GM12878 (cell line): Measurements from ENCODE around the gene POFUT1. TPM values are rescaled to one million over a fixed set of nuclear protein-coding genes. Genes with fewer than 3 reads are reported as not detected.

Source experiments
- ATAC-seq: fragments of 200-7000 bp; cut with Tn5 transposase; 3 replicates; pipeline ENCODE4 v1.9.1; 2020; ENCODE audit warnings: mild to moderate bottlenecking, moderate library complexity
- BruUV-seq: library from RNA; stranded (reverse); fragments of 400-500 nt; replicated peaks from 2 replicates; lab custom pipeline; 2021; lab: Mats Ljungman, UMichigan
- CTCF ChIA-PET: fragments of 300-600 bp; sonication (Branson Sonifier 250); formaldehyde crosslinking; extraction: SDS; loops from one replicate; lab custom pipeline; 2021; ENCODE audit warnings: inconsistent platforms; lab: Yijun Ruan, JAX
- POLR2A ChIA-PET: fragments of 350-600 bp; formaldehyde crosslinking; extraction: SDS; loops from one replicate; lab custom pipeline; 2021; ENCODE audit warnings: inconsistent platforms; lab: Charles Lee
- RAD21 ChIA-PET: fragments of 300-600 bp; sonication (Branson Sonifier 250); formaldehyde crosslinking; loops from one replicate; lab custom pipeline; 2023; ENCODE audit warnings: antibody characterized with exemption; ENCODE audit not compliant: unreplicated experiment; lab: Charles Lee
- SMC1A ChIA-PET: fragments of 300-600 bp; sonication (Branson Sonifier 250); formaldehyde crosslinking; loops from one replicate; lab custom pipeline; 2023; ENCODE audit not compliant: unreplicated experiment, uncharacterized antibody; lab: Charles Lee
- DNase-seq: peaks from one replicate; pipeline ENCODE4 v3.0.0-alpha.2; 2011; ENCODE audit warnings: low read depth, low spot score
- FAIRE-seq: peaks from 3 replicates; lab custom pipeline; 2011; peaks lifted over from hg19 to GRCh38; lab: Jason Lieb, UNC
- H2AFZ ChIP-seq: 2 replicates; pipeline ENCODE4 v1.6.0; 2011; ENCODE audit warnings: low read depth, low read length, control low read depth; ENCODE audit not compliant: control insufficient read depth
- H3K27ac ChIP-seq: 2 replicates; pipeline ENCODE4 v1.5.1; 2011; ENCODE audit warnings: control low read depth; ENCODE audit not compliant: control insufficient read depth, insufficient read depth
- H3K27me3 ChIP-seq, 2 experiments: replicated peaks in 1 of 2; 2 replicates each; pipeline versions ENCODE4 v1.6.0 to v1.6.1; 2011; ENCODE audit warnings: low read length in 1 of 2; ENCODE audit not compliant: control insufficient read depth in 2 of 2, insufficient read depth in 2 of 2
- H3K36me3 ChIP-seq, 2 experiments: 2 replicates each; pipeline ENCODE4 v1.5.1; 2011; ENCODE audit warnings: low read length in 1 of 2; ENCODE audit not compliant: control insufficient read depth in 2 of 2, insufficient read depth in 2 of 2
- H3K4me1 ChIP-seq: 2 replicates; pipeline ENCODE4 v1.6.1; 2011; ENCODE audit warnings: mild to moderate bottlenecking, low read length, moderate library complexity, mixed read lengths; ENCODE audit not compliant: control insufficient read depth, insufficient read depth
- H3K4me2 ChIP-seq: 2 replicates; pipeline ENCODE4 v1.6.0; 2011; ENCODE audit warnings: control low read depth; ENCODE audit not compliant: control insufficient read depth, insufficient read depth
- H3K4me3 ChIP-seq: fragments of 200-600 bp; sonication (generic); 2 replicates; pipeline ENCODE4 v1.5.1; 2016
- H3K79me2 ChIP-seq: 2 replicates; pipeline ENCODE4 v1.6.0; 2011; ENCODE audit warnings: low read length; ENCODE audit not compliant: control insufficient read depth, insufficient read depth
- H3K9ac ChIP-seq: 2 replicates; pipeline ENCODE4 v1.8.0; 2011; ENCODE audit warnings: low read length, control low read depth, mixed read lengths; ENCODE audit not compliant: control insufficient read depth, insufficient read depth
- H3K9me3 ChIP-seq: replicated peaks from 3 replicates; pipeline ENCODE4 v1.5.1; 2011; ENCODE audit warnings: mild to moderate bottlenecking, low read length; ENCODE audit not compliant: control insufficient read depth, insufficient read depth
- H4K20me1 ChIP-seq: 2 replicates; pipeline ENCODE4 v1.6.0; 2011; ENCODE audit not compliant: control insufficient read depth, insufficient read depth
- BCLAF1 ChIP-seq: fragments of 450-650 bp; IDR thresholded peaks from 2 replicates; pipeline ENCODE4 v1.6.1; 2017; ENCODE audit warnings: antibody characterized with exemption, mild to moderate bottlenecking, moderate library complexity
- IKZF1 ChIP-seq: fragments of 450-650 bp; conservative IDR thresholded peaks from 2 replicates; pipeline ENCODE4 v1.6.1; 2017; ENCODE audit warnings: antibody characterized with exemption, mild to moderate bottlenecking
- KLF5 ChIP-seq: fragments of 450-650 bp; IDR thresholded peaks from 2 replicates; pipeline ENCODE4 v1.6.1; 2014; ENCODE audit warnings: mild to moderate bottlenecking; ENCODE audit not compliant: partially characterized antibody
- LARP7 ChIP-seq: fragments of 450-650 bp; IDR thresholded peaks from 2 replicates; pipeline ENCODE4 v1.6.1; 2017; ENCODE audit warnings: mild to moderate bottlenecking
- ZNF592 ChIP-seq: fragments of 450-650 bp; IDR thresholded peaks from 2 replicates; pipeline ENCODE4 v1.6.1; 2017; ENCODE audit warnings: mild to moderate bottlenecking, moderate library complexity
- ZNF687 ChIP-seq: fragments of 450-650 bp; IDR thresholded peaks from 2 replicates; pipeline ENCODE4 v1.6.1; 2017; ENCODE audit warnings: mild to moderate bottlenecking, moderate library complexity
- WGBS: methylation state at CpG from one replicate; pipeline ENCODE4 v1.1.6; 2016; ENCODE audit warnings: low lambda C conversion rate; ENCODE audit not compliant: insufficient replicate concordance, insufficient coverage; ENCODE audit errors: missing lambda C conversion rate; 5-methylcytosine and 5-hydroxymethylcytosine counted together
- in situ Hi-C: fragments of 300-500 bp; cut with MboI; formaldehyde crosslinking; loops from 9 replicates; pipeline ENCODE4 v1.14.3; 2018; ENCODE audit warnings: mixed read lengths
- intact Hi-C: fragments of 100-400 bp; cut with micrococcal nuclease; formaldehyde crosslinking; loops from one replicate; pipeline ENCODE4 v1.14.2; 2022; ENCODE audit not compliant: unreplicated experiment
- polyA plus RNA-seq, 11 experiments: library from polyadenylated mRNA; depleted of rRNA in 4 of 11; unstranded in 6 of 11; stranded (reverse) in 5 of 11; fragments of >200 nt; fragmentation: Nextera tagmentation in 4 of 11; fragmentation: Illumina TruSeq in 1 of 11; extraction: Ambion mirVana in 4 of 11; extraction: Trizol in 1 of 11; gene quantifications; 1 replicate in 1 of 11; 2 replicates in 10 of 11; pipeline versions ENCODE4 v1.2.1 to v1.2.3, GENCODE V29; 2011 to 2016; ENCODE audit warnings: inconsistent platforms in 2 of 11, missing spikeins in 2 of 11, low read depth in 1 of 11
- total RNA-seq, 4 experiments: library from RNA; depleted of rRNA in 3 of 4; stranded (reverse); fragments of >200 nt in 3 of 4; fragmentation: Illumina TruSeq in 1 of 4; extraction: Trizol in 1 of 4; gene quantifications; 2 replicates each; pipeline versions ENCODE4 v1.2.1 to v1.2.3, GENCODE V29; 2013 to 2021
- TF ChIP-seq, protein P1 (sequence below): IDR thresholded peaks from 2 replicates; pipeline ENCODE4 v1.6.1; 2012; ENCODE audit warnings: low read depth, low read length, improper control_type of control experiment

POFUT1 gene
- total and polyA plus RNA-seq, 10 of the 15 experiments (the other 5 are each of a cell fraction or from before 2014, with no cell fraction given), result 2.6 to 33.4 (median 23.1) TPM

DNA sequence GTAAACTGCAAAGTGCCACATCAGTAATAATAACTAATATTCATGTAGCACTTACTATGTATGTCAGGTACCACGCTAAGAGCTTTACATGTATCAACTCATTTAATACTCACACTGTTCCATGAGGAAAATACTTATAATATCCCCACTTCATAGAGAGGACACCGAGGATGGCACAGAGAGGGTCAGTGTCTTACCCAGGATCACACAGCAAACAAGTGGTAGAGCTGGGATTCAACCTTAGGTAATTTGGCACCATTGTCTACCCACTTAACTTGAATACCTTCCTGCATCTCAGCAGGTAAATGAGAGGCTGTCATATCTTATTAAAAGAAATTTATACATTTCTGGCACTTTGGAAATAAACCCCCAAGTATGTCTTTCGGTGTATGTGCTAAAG lies 8.0 kb downstream of the POFUT1 start:
- H3K36me3 ChIP-seq, result peaks cover 2 to 26% of the 10 kb centered on the region in 2 experiments; a peak in 3 of 4 replicates
- no peak for TF ChIP-seq ZNF687
- no peak for TF ChIP-seq BCLAF1
- TF ChIP-seq ZNF592, result no peak
- no peak for TF ChIP-seq KLF5
- TF ChIP-seq LARP7, result no peak
- TF ChIP-seq IKZF1, result no peak
- TF ChIP-seq, protein P1, sequence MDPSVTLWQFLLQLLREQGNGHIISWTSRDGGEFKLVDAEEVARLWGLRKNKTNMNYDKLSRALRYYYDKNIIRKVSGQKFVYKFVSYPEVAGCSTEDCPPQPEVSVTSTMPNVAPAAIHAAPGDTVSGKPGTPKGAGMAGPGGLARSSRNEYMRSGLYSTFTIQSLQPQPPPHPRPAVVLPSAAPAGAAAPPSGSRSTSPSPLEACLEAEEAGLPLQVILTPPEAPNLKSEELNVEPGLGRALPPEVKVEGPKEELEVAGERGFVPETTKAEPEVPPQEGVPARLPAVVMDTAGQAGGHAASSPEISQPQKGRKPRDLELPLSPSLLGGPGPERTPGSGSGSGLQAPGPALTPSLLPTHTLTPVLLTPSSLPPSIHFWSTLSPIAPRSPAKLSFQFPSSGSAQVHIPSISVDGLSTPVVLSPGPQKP, result no peak
- TF ChIP-seq, all 136 proteins: peak for 0
- H3K27me3 ChIP-seq, result no peaks in the 10 kb centered on the region
- no peak overlapping the region for H3K4me3 ChIP-seq
- ATAC-seq, result no peak
- no peaks in the 10 kb centered on the region for H3K79me2 ChIP-seq
- RAD21 ChIA-PET, result no interaction called here
- no peak overlapping the region for H3K4me2 ChIP-seq
- H3K4me1 ChIP-seq, result no peaks in the 10 kb centered on the region
- DNase-seq, result no peak
- POLR2A ChIA-PET, result no interaction called here
- H3K9ac ChIP-seq, result no peak overlapping the region
- CTCF ChIA-PET, result no interaction called here
- intact Hi-C loops, result no loop called here
- no peak for FAIRE-seq
- no TSS peak for BruUV-seq
- 96% methylated on average over 3 of the region's 3 CpGs for WGBS
- H2AFZ ChIP-seq, result no peak overlapping the region
- no peaks in the 10 kb centered on the region for H4K20me1 ChIP-seq
- no peak overlapping the region for H3K27ac ChIP-seq
- H3K9me3 ChIP-seq, result no peaks in the 10 kb centered on the region
- in situ Hi-C loops, result no loop called here
- SMC1A ChIA-PET, result interaction anchor here (1.2 to 1.4 kb wide), 2 partner anchors 11 to 41 kb away, joined by 3 to 5 read pairs; no protein-coding TSS in a partner anchor
